GM21390 (cell line): ENCODE results near the gene NRG3.
"Not testable (repeated sequence)": the region's sequence is repeated elsewhere in the genome, so short reads cannot be mapped to it uniquely, and the experiment has no call there.

Experiments used
- ATAC-seq: cut with Tn5 transposase; IDR thresholded peaks from one replicate; pipeline ENCODE4 v1.9.1; 2021; ENCODE audit not compliant: unreplicated experiment

NRG3 gene

GRCh38 chr10:82653244-82654155, 778.5 kb downstream of the NRG3 start:
- ATAC-seq, result no peak

- ATAC-seq, result no peak
These were observed 785.2 kb downstream of the NRG3 start for GRCh38 chr10:82660205-82660604.

GRCh38 chr10:82660986-82661385, 786.0 kb downstream of the NRG3 start:
- ATAC-seq, result no peak

GRCh38 chr10:82661701-82662100, 786.7 kb downstream of the NRG3 start:
- ATAC-seq, result no peak

GRCh38 chr10:82668221-82668895, 793.4 kb downstream of the NRG3 start:
- no peak for ATAC-seq

- no peak for ATAC-seq
These were observed 799.0 kb downstream of the NRG3 start for GRCh38 chr10:82674036-82674435.

GRCh38 chr10:82677932-82678331, 802.9 kb downstream of the NRG3 start:
- ATAC-seq, result not testable (repeated sequence)

GRCh38 chr10:82678451-82678850, 803.5 kb downstream of the NRG3 start:
- ATAC-seq, result not testable (repeated sequence)

- no peak for ATAC-seq
These were observed 805.6 kb downstream of the NRG3 start for GRCh38 chr10:82680608-82681007.

GRCh38 chr10:82683945-82684344, 809.0 kb downstream of the NRG3 start:
- ATAC-seq, result no peak

- ATAC-seq, result no peak
These were observed 810.1 kb downstream of the NRG3 start for GRCh38 chr10:82685087-82685486.

- ATAC-seq, result no peak
These were observed 816.2 kb downstream of the NRG3 start for GRCh38 chr10:82691211-82691610.

GRCh38 chr10:82692458-82692857, 817.5 kb downstream of the NRG3 start:
- ATAC-seq, result no peak

- ATAC-seq, result no peak
These were observed 846.8 kb downstream of the NRG3 start for GRCh38 chr10:82721831-82722230.

- no peak for ATAC-seq
These were observed 847.3 kb downstream of the NRG3 start for GRCh38 chr10:82722273-82722672.

GRCh38 chr10:82736305-82736704, 861.3 kb downstream of the NRG3 start:
- no peak for ATAC-seq

GRCh38 chr10:82737549-82737948, 862.6 kb downstream of the NRG3 start:
- ATAC-seq, result no peak

GRCh38 chr10:82738592-82738991, 863.6 kb downstream of the NRG3 start:
- ATAC-seq, result no peak

- ATAC-seq, result no peak
These were observed 867.5 kb downstream of the NRG3 start for GRCh38 chr10:82742478-82742877.

- no peak for ATAC-seq
These were observed 867.9 kb downstream of the NRG3 start for GRCh38 chr10:82742898-82743297.

- no peak for ATAC-seq
These were observed 875.5 kb downstream of the NRG3 start for GRCh38 chr10:82750538-82750937.

- ATAC-seq, result no peak
These were observed 882.4 kb downstream of the NRG3 start for GRCh38 chr10:82757397-82757796.
